Femur (tissue), 1 donor: ENCODE measurements around the gene CAMTA1.

ENCODE experiments used
- DNase-seq: peaks from one replicate; pipeline ENCODE4 v3.0.0-alpha.2; 2017

CAMTA1 gene

GRCh38 chr1:6961905-6962477, 176.7 kb downstream of the CAMTA1 start:
- no peak for DNase-seq

DNA sequence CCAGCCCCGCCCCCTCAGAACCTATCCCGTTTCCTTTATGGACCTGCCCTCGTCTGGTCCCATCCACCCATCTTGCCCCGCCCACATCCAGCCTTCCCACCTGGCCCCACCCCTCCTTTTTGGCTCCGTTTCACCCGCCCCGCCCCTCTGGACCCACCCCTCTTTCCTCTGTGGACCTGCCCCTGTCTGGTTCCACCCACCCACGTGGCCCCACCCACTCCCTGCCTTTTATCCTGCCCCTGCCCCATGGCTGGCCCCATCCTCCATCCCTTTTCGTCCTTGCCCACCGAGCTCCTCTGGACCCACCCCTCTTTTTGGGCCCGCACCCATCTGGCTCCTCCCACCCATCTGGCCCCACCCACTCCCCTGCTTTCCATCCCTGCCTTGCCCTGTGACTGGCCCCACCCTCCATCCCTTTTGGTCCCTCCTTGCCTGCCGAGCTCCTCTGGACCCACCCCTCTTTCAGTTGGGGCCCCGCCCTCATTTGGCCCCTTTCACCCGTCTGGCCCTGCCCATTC, 177.3 kb downstream of the CAMTA1 start:
- peak; percentile 54 for DNase-seq

DNA sequence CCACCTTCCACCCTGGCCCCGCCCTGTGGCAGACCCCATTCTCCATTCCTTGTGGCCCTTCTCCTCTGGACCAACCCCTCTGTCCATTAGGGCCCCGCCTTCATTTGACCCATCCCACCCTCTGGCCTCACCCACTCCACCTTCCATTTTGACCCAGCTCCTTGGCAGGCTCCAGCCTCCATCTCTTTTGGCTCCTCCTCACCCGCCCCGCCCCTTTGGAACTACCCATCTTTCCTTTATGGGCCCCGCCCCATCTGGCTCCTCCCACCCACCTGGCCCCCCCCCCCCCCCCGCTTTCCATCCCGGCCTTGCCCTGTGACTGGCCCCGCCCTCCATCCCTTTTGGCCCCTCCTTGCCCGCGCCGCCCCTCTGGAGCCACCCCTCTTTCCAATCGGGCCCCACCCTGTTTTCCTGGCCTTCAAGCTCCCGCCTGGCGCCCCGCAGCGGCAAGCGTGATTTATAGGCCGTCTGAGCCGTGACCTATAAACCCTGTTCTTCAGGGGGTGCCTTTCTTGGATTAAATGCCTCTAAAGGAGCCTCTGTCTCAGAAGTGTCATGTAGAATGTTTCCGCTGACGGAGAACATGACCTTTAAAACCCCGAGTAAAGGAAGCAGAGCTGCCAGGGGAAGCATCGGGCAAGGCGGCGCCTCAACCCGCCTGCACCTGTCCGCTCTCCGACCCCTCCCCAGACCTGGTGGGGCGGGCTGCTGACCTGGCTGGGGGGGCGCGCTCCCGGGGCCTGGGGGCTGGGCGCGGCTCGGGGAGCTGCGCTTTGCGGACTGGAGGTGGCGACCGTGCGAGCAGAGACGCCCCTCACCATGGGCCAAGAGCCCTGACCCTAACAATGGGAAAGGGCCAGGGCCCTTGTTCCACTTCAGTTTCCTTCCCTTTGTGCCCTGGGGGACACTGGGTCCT, 178.0 kb downstream of the CAMTA1 start:
- peak; percentile 64 for DNase-seq

DNA sequence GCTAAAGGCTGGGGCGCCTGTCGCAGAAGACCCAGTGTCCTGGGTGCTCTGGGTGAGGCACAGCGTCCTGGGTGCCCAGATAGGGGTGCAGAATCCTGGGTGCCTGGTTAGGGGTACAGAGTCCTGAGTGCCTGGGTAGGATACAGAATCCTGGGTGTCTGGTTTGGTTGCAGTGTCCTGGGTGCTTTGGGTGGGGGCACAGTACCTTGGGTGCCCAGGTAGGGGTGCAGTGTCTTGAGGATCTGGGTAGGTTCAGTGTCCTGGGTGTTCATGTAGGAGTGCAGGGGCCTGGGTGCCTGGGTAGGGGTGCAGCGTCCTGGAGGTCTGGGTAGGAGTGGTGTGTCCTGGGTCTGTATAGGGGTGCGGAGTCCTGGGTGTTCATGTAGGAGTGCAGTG, 178.7 kb downstream of the CAMTA1 start:
- no peak for DNase-seq

GRCh38 chr1:6965083-6965934, 180.1 kb downstream of the CAMTA1 start:
- DNase-seq: no peak

- DNase-seq: no peak
Observed at GRCh38 chr1:6965935-6966241, 180.6 kb downstream of the CAMTA1 start.

DNA sequence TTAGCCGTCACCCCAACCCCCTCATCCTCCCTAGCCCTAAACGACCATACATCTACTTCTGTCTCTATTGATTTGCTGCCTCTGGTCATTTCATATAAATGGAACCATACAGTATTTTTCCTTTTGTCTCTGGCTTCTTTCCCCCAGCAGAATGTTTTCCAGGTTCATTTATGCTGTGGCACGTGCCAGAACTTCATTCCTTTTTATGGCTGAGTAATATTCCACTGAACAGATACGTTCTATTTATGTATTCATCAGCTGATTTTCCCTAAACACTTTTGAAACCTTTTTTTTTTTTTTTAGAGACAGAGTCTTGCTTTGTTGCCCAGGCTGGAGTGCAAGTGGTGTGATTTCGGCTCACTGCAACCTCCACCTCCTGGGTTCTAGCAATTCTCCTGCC, 181.1 kb downstream of the CAMTA1 start:
- DNase-seq: no peak

DNA sequence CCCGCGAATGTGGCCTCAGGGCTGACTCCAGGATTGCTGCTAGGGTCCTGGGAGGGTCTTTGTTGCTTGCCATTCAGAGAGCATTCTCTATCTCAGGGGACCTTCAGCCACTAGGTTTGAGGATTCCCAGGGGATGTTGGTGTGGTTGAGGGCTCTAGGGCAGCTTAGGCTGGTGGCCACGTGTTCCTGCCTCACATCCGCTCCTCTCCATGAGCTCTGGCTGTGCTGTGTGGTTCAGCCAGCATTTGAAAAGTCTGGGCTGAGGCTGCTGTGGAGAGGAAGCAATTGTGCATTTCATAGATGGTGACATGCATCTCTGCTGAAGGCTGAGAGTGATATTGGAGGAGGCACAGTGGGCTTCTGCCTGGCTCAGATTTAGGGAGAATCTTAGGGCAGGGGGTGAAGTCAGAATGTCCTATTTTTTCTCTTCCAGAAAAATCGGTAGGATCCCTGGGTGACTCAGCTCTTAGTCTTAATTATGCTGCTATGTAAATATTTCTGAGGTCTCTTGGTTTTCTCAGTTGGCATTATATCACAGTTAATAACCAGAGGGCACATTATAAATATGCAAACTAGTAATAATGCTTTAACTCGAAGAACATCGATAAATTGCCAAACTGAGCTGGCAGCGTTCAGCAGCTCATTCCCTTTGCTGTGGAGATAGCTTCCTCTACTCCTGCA, 182.3 kb downstream of the CAMTA1 start:
- DNase-seq: peak; percentile 36

GRCh38 chr1:6969106-6969505, 183.9 kb downstream of the CAMTA1 start:
- DNase-seq: no peak

GRCh38 chr1:6969762-6970161, 184.5 kb downstream of the CAMTA1 start:
- no peak for DNase-seq

GRCh38 chr1:6970221-6970620, 185.0 kb downstream of the CAMTA1 start:
- DNase-seq: no peak

- DNase-seq: no peak
Observed at GRCh38 chr1:6971048-6971447, 185.8 kb downstream of the CAMTA1 start.

- no peak for DNase-seq
Observed at GRCh38 chr1:6971699-6972098, 186.4 kb downstream of the CAMTA1 start.

DNA sequence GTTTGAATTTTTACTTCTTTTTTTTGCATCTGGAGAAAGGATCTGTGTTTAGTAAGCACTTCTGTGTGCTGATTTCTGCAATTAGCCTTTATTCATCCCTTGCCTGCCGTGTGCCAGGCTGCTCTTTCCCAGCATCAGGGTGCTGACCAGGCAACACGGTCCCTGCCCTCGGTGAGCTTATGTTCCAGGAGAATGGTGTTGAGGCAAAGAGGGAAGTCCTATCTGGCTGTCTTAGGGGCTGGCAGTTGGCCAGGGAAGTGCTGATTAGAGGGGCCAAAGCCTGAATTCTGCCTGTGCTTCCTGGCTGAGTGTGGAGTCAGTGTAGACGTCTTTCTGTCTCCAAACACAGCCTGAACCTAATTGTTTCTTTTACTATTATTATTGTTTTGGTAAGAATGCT, 187.1 kb downstream of the CAMTA1 start:
- DNase-seq: no peak

- DNase-seq: no peak
Observed at GRCh38 chr1:6975331-6976043, 190.2 kb downstream of the CAMTA1 start.

DNA sequence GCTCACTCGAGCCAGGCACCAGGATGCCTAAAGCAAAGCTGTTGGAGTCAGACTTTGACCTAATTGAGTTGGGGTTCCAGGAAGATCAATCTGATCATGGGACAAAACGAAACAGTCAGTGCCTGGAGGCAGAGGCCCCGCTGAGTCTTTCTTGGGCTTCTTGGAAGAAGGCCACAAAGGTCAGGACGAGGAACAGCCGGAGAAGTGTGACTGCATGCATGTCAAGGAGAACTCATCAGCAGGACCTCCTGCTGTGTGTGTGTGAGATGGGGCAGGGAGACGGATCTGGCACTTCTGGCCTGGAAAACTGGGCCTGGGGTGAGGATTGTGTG, 190.8 kb downstream of the CAMTA1 start:
- no peak for DNase-seq

- no peak for DNase-seq
Observed at GRCh38 chr1:6979003-6979613, 193.9 kb downstream of the CAMTA1 start.

DNA sequence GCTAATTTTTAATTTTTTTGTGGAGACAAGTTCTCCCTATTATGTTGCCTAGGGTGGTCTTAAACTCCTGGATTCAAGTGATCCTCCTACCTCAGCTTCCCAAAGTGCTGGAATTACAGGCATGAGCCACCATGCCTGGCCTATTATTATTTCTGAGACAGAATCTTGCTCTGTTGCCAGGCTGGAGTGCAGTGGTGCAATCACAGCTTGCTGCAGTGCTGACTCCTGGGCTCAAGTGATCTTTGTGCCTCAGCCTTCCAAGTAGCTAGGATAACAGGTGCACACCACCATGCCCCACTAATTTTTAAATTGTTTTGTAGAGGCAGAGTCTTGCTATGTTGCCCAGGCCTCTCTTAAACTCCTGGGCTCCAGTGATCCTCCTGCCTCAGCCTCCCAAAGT, 196.3 kb downstream of the CAMTA1 start:
- DNase-seq: no peak

- DNase-seq: no peak
Observed at GRCh38 chr1:6982443-6982842, 197.2 kb downstream of the CAMTA1 start.

DNA sequence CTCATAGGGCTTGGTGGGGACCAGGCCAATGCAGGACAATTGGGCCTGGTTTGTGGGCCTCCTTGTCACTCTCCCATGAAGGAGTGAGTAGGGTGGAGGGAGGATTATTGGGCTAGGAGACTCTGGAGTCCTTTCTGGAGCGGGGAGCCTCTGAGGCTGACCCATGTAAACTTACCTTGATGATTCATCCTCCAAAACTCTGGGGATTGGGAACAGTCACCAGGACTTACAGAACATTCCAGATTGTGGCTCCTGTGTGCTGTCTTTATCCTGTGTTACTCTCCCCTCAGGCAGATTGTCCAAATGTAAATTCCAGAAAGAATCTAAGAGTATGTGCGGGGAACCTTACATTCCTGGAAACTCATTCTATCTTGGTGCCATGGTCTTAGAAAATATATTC, 197.6 kb downstream of the CAMTA1 start:
- no peak for DNase-seq

GRCh38 chr1:6984536-6984935, 199.3 kb downstream of the CAMTA1 start:
- DNase-seq: peak; percentile 31

- DNase-seq: peak; percentile 90
Observed at GRCh38 chr1:6984986-6985385, 199.7 kb downstream of the CAMTA1 start.
